ENCODE measurements around the gene NR6A1. TPM values are rescaled to one million over a fixed set of nuclear protein-coding genes. Genes with fewer than 3 reads are reported as not detected.

Gene NR6A1
- total RNA-seq, 2 experiments from 2014 or later, result not detected

DNA sequence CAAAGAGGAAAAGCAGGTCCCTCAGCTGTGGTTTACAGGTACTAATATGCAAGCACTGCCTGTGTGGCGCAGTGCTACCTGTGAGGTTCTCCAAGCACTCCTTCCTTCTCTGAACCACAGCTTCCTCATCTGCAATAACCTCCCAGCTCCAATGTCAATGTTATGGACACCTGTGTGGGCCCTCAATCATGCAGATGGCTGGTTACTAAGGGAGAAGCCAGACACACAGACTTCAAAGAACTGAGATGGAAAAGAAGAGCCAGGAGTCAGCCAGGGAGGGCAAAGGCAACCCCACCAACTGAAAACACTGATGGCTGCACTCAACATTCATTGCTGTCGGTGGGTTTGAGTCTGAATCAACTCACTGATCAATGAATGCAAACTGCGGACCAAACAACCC, 77.7 kb downstream of the NR6A1 start:
- Histone ChIP-seq H3K9me3 (ENCODE audit: control insufficient read depth in 1 of 2, insufficient read depth in 1 of 2, low read length in 2 of 2) (no peaks in the 10 kb centered on the region), H3K36me3 (ENCODE audit: insufficient read depth, low read length) (no peaks in the 10 kb centered on the region), H3K4me1 (ENCODE audit: insufficient read depth, low read length) (no peaks in the 10 kb centered on the region), H3K27me3 (ENCODE audit: control insufficient read depth in 1 of 2, insufficient read depth in 2 of 2, low read length in 2 of 2) (no peaks in the 10 kb centered on the region), H3K4me3 (ENCODE audit: low read length) (no peak overlapping the region), H3K27ac (ENCODE audit: low read depth in 1 of 2, low read length in 2 of 2) (no peak overlapping the region)
- POLR2A ChIA-PET, result no interaction called here
- Mint-ChIP-seq H3K9me3 (no peaks in the 10 kb centered on the region), H3K4me3 (no peak overlapping the region), H3K36me3 (ENCODE audit: low read depth) (no peaks in the 10 kb centered on the region), H3K27me3 (no peaks in the 10 kb centered on the region), H3K27ac (no peak overlapping the region), H3K4me1 (ENCODE audit: low read depth) (no peaks in the 10 kb centered on the region)
- intact Hi-C loops (cut with DNase I, micrococcal nuclease), result no loop called here
- TF ChIP-seq, protein P1, sequence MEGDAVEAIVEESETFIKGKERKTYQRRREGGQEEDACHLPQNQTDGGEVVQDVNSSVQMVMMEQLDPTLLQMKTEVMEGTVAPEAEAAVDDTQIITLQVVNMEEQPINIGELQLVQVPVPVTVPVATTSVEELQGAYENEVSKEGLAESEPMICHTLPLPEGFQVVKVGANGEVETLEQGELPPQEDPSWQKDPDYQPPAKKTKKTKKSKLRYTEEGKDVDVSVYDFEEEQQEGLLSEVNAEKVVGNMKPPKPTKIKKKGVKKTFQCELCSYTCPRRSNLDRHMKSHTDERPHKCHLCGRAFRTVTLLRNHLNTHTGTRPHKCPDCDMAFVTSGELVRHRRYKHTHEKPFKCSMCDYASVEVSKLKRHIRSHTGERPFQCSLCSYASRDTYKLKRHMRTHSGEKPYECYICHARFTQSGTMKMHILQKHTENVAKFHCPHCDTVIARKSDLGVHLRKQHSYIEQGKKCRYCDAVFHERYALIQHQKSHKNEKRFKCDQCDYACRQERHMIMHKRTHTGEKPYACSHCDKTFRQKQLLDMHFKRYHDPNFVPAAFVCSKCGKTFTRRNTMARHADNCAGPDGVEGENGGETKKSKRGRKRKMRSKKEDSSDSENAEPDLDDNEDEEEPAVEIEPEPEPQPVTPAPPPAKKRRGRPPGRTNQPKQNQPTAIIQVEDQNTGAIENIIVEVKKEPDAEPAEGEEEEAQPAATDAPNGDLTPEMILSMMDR (IDR thresholded peaks at IDR 0.05), result no peak
- CTCF ChIA-PET, result no interaction called here
- no peak for ATAC-seq (ENCODE audit: poor library complexity)
- no peak for DNase-seq

DNA sequence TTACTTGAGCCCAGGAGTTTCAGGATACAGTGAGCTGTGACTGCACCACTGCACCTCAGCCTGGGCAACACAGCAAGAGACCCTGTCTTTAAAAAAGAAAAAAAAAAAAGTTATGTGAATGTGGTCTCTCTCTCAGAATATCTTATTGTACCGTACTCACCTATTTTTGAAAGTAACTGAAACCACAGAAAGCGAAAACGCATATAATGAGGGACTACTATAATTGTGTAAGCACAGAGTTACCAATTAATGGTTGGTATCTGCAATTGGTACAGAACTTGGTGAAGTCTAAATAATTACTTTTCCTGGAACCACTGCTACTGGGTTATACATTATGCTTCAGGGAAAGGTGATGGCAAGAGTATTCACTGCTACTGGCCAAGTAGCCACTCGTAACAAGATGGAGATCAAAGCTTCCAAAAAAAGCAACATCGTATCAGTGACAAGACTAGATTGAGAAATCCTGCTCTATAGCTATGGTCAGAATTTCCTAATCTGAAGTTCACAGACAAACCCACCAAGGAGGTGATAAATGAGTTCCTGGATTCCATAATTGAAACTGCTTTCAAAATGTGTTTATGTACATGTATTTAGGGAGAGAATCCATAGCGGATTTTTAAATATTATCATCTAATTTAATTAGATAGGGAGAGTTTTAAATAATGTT, 82.7 kb downstream of the NR6A1 start:
- POLR2A ChIA-PET, result no interaction called here
- no peak overlapping the region for H3K27ac ChIP-seq (ENCODE audit: low read depth in 1 of 2, low read length in 2 of 2)
- H3K9me3 ChIP-seq (ENCODE audit: control insufficient read depth in 1 of 2, insufficient read depth in 1 of 2, low read length in 2 of 2), result no peaks in the 10 kb centered on the region
- Mint-ChIP-seq H3K4me3 (no peak overlapping the region), H3K27me3 (no peaks in the 10 kb centered on the region), H3K36me3 (ENCODE audit: low read depth) (no peaks in the 10 kb centered on the region), H3K4me1 (ENCODE audit: low read depth) (no peaks in the 10 kb centered on the region), H3K27ac (no peak overlapping the region), H3K9me3 (no peaks in the 10 kb centered on the region)
- ATAC-seq (ENCODE audit: poor library complexity) (no peak), DNase-seq (no peak)
- no peaks in the 10 kb centered on the region for H3K4me1 ChIP-seq (ENCODE audit: insufficient read depth, low read length)
- H3K4me3 ChIP-seq (ENCODE audit: low read length), result no peak overlapping the region
- no peaks in the 10 kb centered on the region for H3K36me3 ChIP-seq (ENCODE audit: insufficient read depth, low read length)
- H3K27me3 ChIP-seq (ENCODE audit: control insufficient read depth in 1 of 2, insufficient read depth in 2 of 2, low read length in 2 of 2), result no peaks in the 10 kb centered on the region
- TF ChIP-seq, protein P1 (IDR thresholded peaks at IDR 0.05), result no peak
- CTCF ChIA-PET, result no interaction called here
- intact Hi-C loops (cut with DNase I, micrococcal nuclease), result no loop called here

DNA sequence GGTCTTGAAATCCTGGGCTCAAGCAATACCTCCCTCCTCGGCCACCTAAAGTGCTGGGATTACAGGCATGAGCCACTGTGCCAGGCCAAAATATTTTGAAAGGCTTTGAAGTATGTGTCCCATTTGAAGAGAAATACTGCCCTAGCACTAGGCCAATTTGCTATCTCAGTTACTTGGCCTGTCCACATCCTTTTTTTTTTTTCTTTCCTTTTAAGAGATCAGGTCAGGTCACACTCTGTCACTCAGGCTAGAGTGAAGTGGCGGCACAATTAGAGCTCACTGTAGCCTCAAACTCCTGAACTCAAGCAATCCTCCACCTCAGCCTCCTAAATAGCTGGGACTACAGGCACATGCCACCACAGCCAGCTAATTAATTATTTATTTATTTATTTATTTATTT, 84.2 kb downstream of the NR6A1 start:
- Mint-ChIP-seq H3K4me1 (ENCODE audit: low read depth) (no peaks in the 10 kb centered on the region), H3K4me3 (no peak overlapping the region), H3K9me3 (no peaks in the 10 kb centered on the region), H3K36me3 (ENCODE audit: low read depth) (no peaks in the 10 kb centered on the region), H3K27ac (no peak overlapping the region), H3K27me3 (no peaks in the 10 kb centered on the region)
- Histone ChIP-seq H3K36me3 (ENCODE audit: insufficient read depth, low read length) (no peaks in the 10 kb centered on the region), H3K4me3 (ENCODE audit: low read length) (no peak overlapping the region), H3K4me1 (ENCODE audit: insufficient read depth, low read length) (no peaks in the 10 kb centered on the region), H3K27me3 (ENCODE audit: control insufficient read depth in 1 of 2, insufficient read depth in 2 of 2, low read length in 2 of 2) (no peaks in the 10 kb centered on the region), H3K9me3 (ENCODE audit: control insufficient read depth in 1 of 2, insufficient read depth in 1 of 2, low read length in 2 of 2) (no peaks in the 10 kb centered on the region), H3K27ac (ENCODE audit: low read depth in 1 of 2, low read length in 2 of 2) (no peak overlapping the region)
- ATAC-seq (ENCODE audit: poor library complexity), result no peak
- TF ChIP-seq, protein P1 (IDR thresholded peaks at IDR 0.05), result no peak
- intact Hi-C loops (cut with DNase I, micrococcal nuclease), result no loop called here
- POLR2A ChIA-PET, result no interaction called here
- no peak for DNase-seq
- CTCF ChIA-PET, result no interaction called here
